H1 (cell line): ENCODE data around the gene ZNF582. TPM values are rescaled to one million over a fixed set of nuclear protein-coding genes. Genes with fewer than 3 reads are reported as not detected.
A peak's percentile ranks its signal among the peaks of the same experiment; 100 is the strongest.

Source experiments
- CTCF ChIA-PET: fragments of 300-600 bp; sonication (Branson Sonifier 250); formaldehyde crosslinking; loops from one replicate; lab custom pipeline; 2021; ENCODE audit not compliant: partially characterized antibody; lab: Charles Lee
- POLR2A ChIA-PET: fragments of 300-600 bp; sonication (Branson Sonifier 250); formaldehyde crosslinking; loops from one replicate; lab custom pipeline; 2021; ENCODE audit warnings: inconsistent platforms; ENCODE audit not compliant: partially characterized antibody; lab: Charles Lee
- DNase-seq, 2 experiments: peaks; one replicate each; pipeline versions ENCODE4 v3.0.0 to v3.0.0-alpha.2; 2010 to 2022; ENCODE audit warnings: low spot score in 2 of 2, low read depth in 1 of 2, mixed read lengths in 1 of 2
- FAIRE-seq: peaks from 2 replicates; lab custom pipeline; 2011; peaks lifted over from hg19 to GRCh38; lab: Jason Lieb, UNC
- H2AFZ ChIP-seq: 2 replicates; pipeline ENCODE4 v1.8.1; 2012; ENCODE audit warnings: low read length, inconsistent platforms
- H2AK5ac ChIP-seq: 2 replicates; pipeline ENCODE4 v1.6.1; 2013; ENCODE audit warnings: low read depth, low read length
- H2BK120ac ChIP-seq: replicated peaks from 2 replicates; pipeline ENCODE3; 2013; ENCODE audit warnings: low read depth, low read length, inconsistent platforms
- H2BK12ac ChIP-seq: 2 replicates; pipeline ENCODE4 v1.6.1; 2013; ENCODE audit warnings: low read depth, low read length
- H2BK15ac ChIP-seq: 2 replicates; pipeline ENCODE4 v1.6.1; 2013; ENCODE audit warnings: low read length
- H2BK20ac ChIP-seq: 2 replicates; pipeline ENCODE4 v1.6.1; 2013; ENCODE audit warnings: low read length
- H2BK5ac ChIP-seq: 2 replicates; pipeline ENCODE4 v1.6.1; 2013; ENCODE audit warnings: low read depth, low read length
- H3K14ac ChIP-seq: 2 replicates; pipeline ENCODE4 v1.6.1; 2013; ENCODE audit warnings: inconsistent platforms; ENCODE audit not compliant: insufficient read length
- H3K18ac ChIP-seq: 2 replicates; pipeline ENCODE4 v1.6.1; 2013; ENCODE audit warnings: low read length; ENCODE audit errors: extremely low read depth
- H3K23ac ChIP-seq: 2 replicates; pipeline ENCODE4 v1.6.1; 2013; ENCODE audit warnings: inconsistent platforms; ENCODE audit not compliant: insufficient read length
- H3K23me2 ChIP-seq: 2 replicates; pipeline ENCODE4 v1.6.1; 2013; ENCODE audit warnings: low read depth, low read length
- H3K27ac ChIP-seq: 2 replicates; pipeline ENCODE4 v1.6.1; 2011; ENCODE audit warnings: low read depth, low read length, inconsistent platforms
- H3K27me3 ChIP-seq, 4 experiments: replicated peaks in 1 of 4; 1 replicate in 1 of 4; 2 replicates in 3 of 4; pipeline versions ENCODE4 v1.6.1 to v1.8.1; 2011 to 2013; ENCODE audit warnings: low read length in 3 of 4, mild to moderate bottlenecking in 3 of 4, inconsistent platforms in 2 of 4, mixed read lengths in 2 of 4, moderate library complexity in 1 of 4; ENCODE audit not compliant: control insufficient read depth in 3 of 4, insufficient read depth in 3 of 4; ENCODE audit errors: extremely low read depth in 1 of 4
- H3K36me3 ChIP-seq, 4 experiments: 2 replicates each; pipeline versions ENCODE4 v1.6.1 to v1.8.1; 2011 to 2013; ENCODE audit warnings: mild to moderate bottlenecking in 4 of 4, low read length in 3 of 4, moderate library complexity in 2 of 4, control low read depth in 1 of 4, inconsistent platforms in 1 of 4; ENCODE audit not compliant: insufficient read depth in 4 of 4, control insufficient read depth in 2 of 4
- H3K4ac ChIP-seq: replicated peaks from 2 replicates; pipeline ENCODE3; 2013; ENCODE audit warnings: low read length, low read depth, mixed read lengths, inconsistent platforms; ENCODE audit not compliant: insufficient read length
- H3K4me1 ChIP-seq, 4 experiments: replicated peaks in 1 of 4; 1 replicate in 1 of 4; 2 replicates in 3 of 4; pipeline versions ENCODE4 v1.6.1 to v1.8.1; 2011 to 2013; ENCODE audit warnings: low read length in 3 of 4, inconsistent platforms in 2 of 4, mixed read lengths in 1 of 4; ENCODE audit not compliant: insufficient read depth in 4 of 4, control insufficient read depth in 3 of 4
- H3K4me2 ChIP-seq, 2 experiments: 2 replicates each; pipeline versions ENCODE4 v1.6.1 to v1.8.1; 2011 to 2013; ENCODE audit warnings: low read depth in 2 of 2, low read length in 2 of 2, control low read depth in 1 of 2, inconsistent platforms in 1 of 2, mild to moderate bottlenecking in 1 of 2; ENCODE audit not compliant: insufficient read depth in 1 of 2
- H3K4me3 ChIP-seq, 4 experiments: fragments of 200-600, 300-600 bp in 1 of 4; sonication (generic), shearing (Covaris generic), sonication (Bioruptor Twin) in 1 of 4; 2 replicates each; pipeline versions ENCODE4 v1.5.1 to v1.8.1; 2011 to 2016; ENCODE audit warnings: low read length in 4 of 4, low read depth in 3 of 4, control low read depth in 2 of 4, inconsistent platforms in 2 of 4, mild to moderate bottlenecking in 2 of 4, mixed read lengths in 1 of 4, moderate library complexity in 1 of 4; ENCODE audit not compliant: insufficient read depth in 2 of 4; ENCODE audit errors: extremely low read depth in 1 of 4
- H3K56ac ChIP-seq: replicated peaks from 2 replicates; pipeline ENCODE3; 2013; ENCODE audit warnings: low read depth, mild to moderate bottlenecking, mixed read lengths, low read length, inconsistent platforms; ENCODE audit not compliant: insufficient read length
- H3K79me1 ChIP-seq: 2 replicates; pipeline ENCODE4 v1.6.1; 2013; ENCODE audit warnings: low read depth, low read length, control low read depth
- H3K79me2 ChIP-seq, 2 experiments: 2 replicates each; pipeline versions ENCODE4 v1.6.1 to v1.8.1; 2012 to 2013; ENCODE audit warnings: low read length in 2 of 2, mild to moderate bottlenecking in 2 of 2, inconsistent platforms in 1 of 2; ENCODE audit not compliant: insufficient read depth in 2 of 2, control insufficient read depth in 1 of 2
- H3K9ac ChIP-seq, 4 experiments: replicated peaks in 1 of 4; 1 replicate in 1 of 4; 2 replicates in 3 of 4; pipeline versions ENCODE4 v1.6.1 to v1.8.1; 2011 to 2013; ENCODE audit warnings: low read depth in 3 of 4, low read length in 3 of 4, control low read depth in 2 of 4, mild to moderate bottlenecking in 2 of 4, moderate library complexity in 2 of 4, inconsistent platforms in 1 of 4; ENCODE audit errors: extremely low read depth in 1 of 4
- H3K9me3 ChIP-seq, 2 experiments: 2 replicates each; pipeline versions ENCODE4 v1.6.1 to v1.8.1; 2012 to 2013; ENCODE audit warnings: mild to moderate bottlenecking in 2 of 2, moderate library complexity in 2 of 2, control low read depth in 1 of 2, inconsistent platforms in 1 of 2, low read depth in 1 of 2, low read length in 1 of 2, mixed read lengths in 1 of 2; ENCODE audit not compliant: insufficient read depth in 2 of 2
- H4K20me1 ChIP-seq, 2 experiments: replicated peaks in 1 of 2; 2 replicates each; pipeline versions ENCODE3 to v1.8.1; 2011 to 2013; ENCODE audit warnings: inconsistent platforms in 2 of 2, low read length in 2 of 2, mild to moderate bottlenecking in 1 of 2; ENCODE audit not compliant: insufficient read depth in 2 of 2, control insufficient read depth in 1 of 2
- H4K5ac ChIP-seq: 2 replicates; pipeline ENCODE4 v1.6.1; 2013; ENCODE audit warnings: low read length, low read depth, mixed read lengths, inconsistent platforms; ENCODE audit not compliant: insufficient read length
- H4K8ac ChIP-seq: 2 replicates; pipeline ENCODE4 v1.8.0; 2013; ENCODE audit warnings: mild to moderate bottlenecking, moderate library complexity, low read length, inconsistent platforms; ENCODE audit not compliant: insufficient read depth; ENCODE audit errors: extremely low read depth
- H4K91ac ChIP-seq: replicated peaks from 2 replicates; pipeline ENCODE3; 2013; ENCODE audit warnings: low read length, mixed read lengths, inconsistent platforms; ENCODE audit not compliant: insufficient read length
- RBBP5 ChIP-seq: IDR thresholded peaks from 2 replicates; pipeline ENCODE4 v1.7.1; 2012; ENCODE audit warnings: low read depth, mild to moderate bottlenecking, inconsistent platforms, low read length, moderate library complexity, borderline replicate concordance
- SAP30 ChIP-seq: fragments of 300-600 bp; sonication (generic); IDR thresholded peaks from 2 replicates; pipeline ENCODE4 v1.7.1; 2012; ENCODE audit warnings: low read length, moderate library complexity, mild to moderate bottlenecking, inconsistent platforms; ENCODE audit not compliant: insufficient read depth, insufficient replicate concordance
- TEAD4 ChIP-seq: IDR thresholded peaks from 2 replicates; pipeline ENCODE4 v1.6.1; 2012; ENCODE audit warnings: low read depth, low read length, inconsistent platforms, mixed read lengths
- ZNF274 ChIP-seq: IDR thresholded peaks from 2 replicates; pipeline ENCODE4 v1.7.0; 2012; ENCODE audit warnings: low read length, borderline replicate concordance; ENCODE audit errors: extremely low read depth
- WGBS, 2 experiments: shearing (Covaris generic) in 1 of 2; methylation state at CpG; one replicate each; pipeline versions ENCODE4 v1.1.6 to v1.1.7; 2013 to 2015; ENCODE audit warnings: low lambda C conversion rate in 2 of 2, mixed read lengths in 2 of 2, inconsistent platforms in 1 of 2, low coverage in 1 of 2, missing lambda C conversion rate in 1 of 2; ENCODE audit not compliant: insufficient replicate concordance in 2 of 2, insufficient coverage in 1 of 2, insufficient read length in 1 of 2; ENCODE audit errors: extremely low coverage in 1 of 2, missing lambda C conversion rate in 1 of 2; 5-methylcytosine and 5-hydroxymethylcytosine counted together
- polyA plus RNA-seq, 7 experiments: library from polyadenylated mRNA; depleted of rRNA in 3 of 7; stranded (reverse) in 5 of 7; unstranded in 2 of 7; fragments of >200 nt in 5 of 7; fragments of 200-250 nt in 2 of 7; gene quantifications; 1 replicate in 5 of 7; 2 replicates in 1 of 7; 4 replicates in 1 of 7; pipeline versions ENCODE4 v1.2.1 to v1.2.3, GENCODE V29; 2011 to 2013; ENCODE audit warnings: missing spikeins in 2 of 7, mixed read lengths in 2 of 7
- total RNA-seq: library from RNA; stranded (reverse); fragmentation: NEBNext Ultra II Directional; extraction: Animal tissue kit (Norgen Biotek cat#: 25700); gene quantifications from 2 replicates; pipeline ENCODE4 v1.2.1, GENCODE V29; 2021

ZNF582 gene
- total and polyA plus RNA-seq, 2 of the 8 experiments (the other 6 are each of a cell fraction or from before 2014, with no cell fraction given) = 3.8 to 5.8 TPM

- no peak overlapping the region for H3K4me3 ChIP-seq
Observed at GRCh38 chr19:56423276-56423984, 30.1 kb upstream of the ZNF582 start.

More at GRCh38 chr19:56423276-56423984, 30.1 kb upstream of the ZNF582 start:
- FAIRE-seq = no peak
- H3K4ac ChIP-seq = no peak overlapping the region
- no peak overlapping the region for H3K27ac ChIP-seq
- no peaks in the 10 kb centered on the region for H3K4me1 ChIP-seq
- no peak overlapping the region for H2AFZ ChIP-seq
- no peak overlapping the region for H2BK12ac ChIP-seq
- H3K9ac ChIP-seq = no peak overlapping the region
- no peak overlapping the region for H3K18ac ChIP-seq
- ChIA-PET CTCF (no interaction called here), POLR2A (no interaction called here)
- no peak overlapping the region for H2BK5ac ChIP-seq
- no peak overlapping the region for H3K23ac ChIP-seq
- WGBS, 2 experiments = 88% methylated on average over 5 of the region's 5 CpGs; no CpG with 5 or more reads in 1 of the 2 experiments
- no peaks in the 10 kb centered on the region for H3K27me3 ChIP-seq
- no peaks in the 10 kb centered on the region for H3K79me2 ChIP-seq
- no peak overlapping the region for H2BK20ac ChIP-seq
- TF ChIP-seq TEAD4 (no peak), ZNF274 (peak; percentile 98), SAP30 (no peak), RBBP5 (no peak)
- no peak overlapping the region for H4K5ac ChIP-seq
- H3K23me2 ChIP-seq = no peaks in the 10 kb centered on the region
- no peaks in the 10 kb centered on the region for H4K20me1 ChIP-seq
- H3K36me3 ChIP-seq = peaks cover 0 to 14% (median 6%) of the 10 kb centered on the region in 4 experiments; a peak in 4 of 8 replicates
- no peak overlapping the region for H3K14ac ChIP-seq
- H4K8ac ChIP-seq = no peak overlapping the region; the same call in 1 of the 2 replicates
- H2BK120ac ChIP-seq = no peak overlapping the region
- H3K56ac ChIP-seq = no peak overlapping the region
- no peak overlapping the region for H2BK15ac ChIP-seq
- H3K79me1 ChIP-seq = no peaks in the 10 kb centered on the region
- peaks cover 60 to 63% of the 10 kb centered on the region in 2 experiments for H3K9me3 ChIP-seq
- no peak overlapping the region for H3K4me2 ChIP-seq
- H4K91ac ChIP-seq = no peak overlapping the region
- no peak for DNase-seq
- no peak overlapping the region for H2AK5ac ChIP-seq
